Central memory CD4-positive, alpha-beta T cell (primary cell): ENCODE measurements around the gene MRPL21.

Experiments
- DNase-seq: peaks from one replicate; pipeline ENCODE4 v3.0.0; 2022
- total RNA-seq, 3 experiments: gene quantifications; one replicate each; lab custom pipeline; 2026; lab: John Stamatoyannopoulos, UW

MRPL21 gene
- total RNA-seq, result 10.8 to 54.1 (median 18.6) reads per million in 3 experiments

DNA sequence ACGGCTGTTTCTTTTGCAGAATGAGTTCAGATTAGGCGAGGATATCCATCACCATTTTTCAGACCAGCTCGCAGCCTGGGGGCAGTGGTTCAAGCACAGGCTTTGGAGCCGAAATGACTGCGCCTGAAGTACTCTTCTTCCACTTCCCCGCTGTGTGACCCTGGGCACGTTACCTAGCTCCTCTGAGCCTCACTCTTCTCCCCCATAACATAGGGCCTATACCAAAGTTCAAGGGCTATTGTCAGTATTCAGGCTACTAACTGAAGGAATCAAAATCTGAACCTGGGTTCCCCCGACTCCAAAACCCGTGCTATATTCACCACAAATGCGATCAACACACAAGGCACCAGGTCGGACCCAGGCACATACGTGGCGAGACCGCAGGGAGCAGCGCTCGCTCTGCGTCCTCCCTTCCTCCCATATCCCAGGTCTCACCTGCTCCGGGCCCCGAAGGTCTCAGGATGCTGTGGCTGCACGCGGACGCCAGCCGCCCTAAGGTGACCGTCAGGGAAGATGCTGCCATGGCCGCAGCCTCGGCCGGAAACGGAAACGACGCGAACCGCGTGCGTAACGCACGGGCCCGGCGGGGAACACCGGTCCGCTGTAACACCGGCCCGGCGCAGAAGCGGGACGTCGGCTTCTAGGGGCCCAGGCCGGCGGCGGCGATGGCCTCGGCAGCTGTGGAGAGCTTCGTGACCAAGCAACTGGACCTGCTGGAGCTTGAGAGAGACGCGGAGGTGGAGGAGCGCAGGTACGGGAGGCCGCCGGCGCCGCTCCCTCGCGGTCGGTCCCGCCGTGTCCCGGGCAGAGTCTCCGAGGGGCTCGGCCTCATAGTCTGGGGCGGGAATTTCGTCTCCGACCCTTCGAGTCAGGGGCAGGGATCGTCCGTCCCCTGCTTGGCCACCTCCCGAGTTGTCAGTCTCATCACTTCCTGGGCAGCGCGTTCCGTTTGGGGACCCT, at the start of gene MRPL21, which contains the start of gene IGHMBP2:
Gene MRPL21 (minus strand): TSS at position 545 of the 960 bp plus-strand sequence. CDS start 22 bp downstream, at position 523.
Gene IGHMBP2 (plus strand): TSS at position 604 of the 960 bp plus-strand sequence. CDS start 62 bp downstream, at position 666.
- peak; percentile 77 for DNase-seq

DNA sequence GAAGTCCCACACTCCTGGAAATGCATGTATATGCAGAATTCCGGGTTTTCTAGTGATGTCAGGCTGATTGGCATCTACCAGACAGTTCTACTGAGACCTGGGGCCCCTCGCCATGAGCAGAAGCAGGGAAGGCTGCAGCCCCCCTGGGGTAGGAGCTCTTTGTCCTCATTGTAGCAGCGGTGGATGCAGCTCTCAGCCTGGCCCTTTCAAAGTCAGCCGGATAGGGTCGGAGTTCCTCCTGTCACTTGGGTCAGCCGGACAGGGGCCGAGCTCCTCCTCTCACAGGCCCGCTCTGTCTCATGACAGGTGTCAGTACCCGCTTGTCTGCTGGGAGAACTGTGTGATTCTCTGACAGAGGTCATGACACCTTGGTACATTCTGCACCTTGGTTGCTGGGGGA, 47.1 kb upstream of the MRPL21 start:
- no peak for DNase-seq

DNA sequence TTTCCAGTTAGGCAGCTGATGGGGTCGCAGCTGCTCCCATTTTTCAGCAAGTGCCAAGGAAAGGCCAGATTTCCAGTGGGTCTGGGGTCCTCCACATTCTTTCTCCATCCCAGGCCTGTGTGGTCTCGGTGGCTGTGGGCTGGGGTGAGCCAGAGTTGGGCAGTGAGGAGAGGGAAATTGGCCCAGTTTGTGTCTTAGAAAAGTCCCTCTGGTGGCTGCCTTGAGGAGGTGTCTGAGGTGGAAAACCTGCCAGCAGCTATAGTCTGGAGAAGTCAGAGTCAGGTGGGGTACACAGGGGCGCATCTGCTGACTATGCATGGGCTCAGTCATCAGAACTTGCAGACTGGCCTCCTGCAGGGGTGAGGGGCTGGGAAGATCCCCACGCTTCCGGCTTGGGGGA, 46.6 kb upstream of the MRPL21 start:
- DNase-seq, result no peak

DNA sequence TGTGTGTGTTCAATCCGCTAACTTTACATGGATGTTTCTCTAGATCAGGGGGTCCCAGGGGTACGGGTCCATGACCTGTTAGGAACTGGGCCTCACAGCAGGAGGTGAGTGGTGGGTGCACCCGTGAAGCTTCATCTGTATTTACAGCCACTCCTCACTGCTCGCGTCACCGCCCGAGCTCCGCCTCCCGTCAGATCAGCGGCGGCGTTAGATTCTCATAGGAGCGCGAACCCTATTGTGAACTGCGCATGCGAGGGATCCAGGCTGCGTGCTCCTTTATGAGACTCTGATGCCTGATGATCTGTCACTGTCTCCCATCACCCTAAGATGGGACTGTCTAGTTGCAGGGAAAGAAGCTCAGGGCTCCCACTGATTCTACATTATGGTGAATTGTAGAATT, 45.3 kb upstream of the MRPL21 start:
- no peak for DNase-seq

DNA sequence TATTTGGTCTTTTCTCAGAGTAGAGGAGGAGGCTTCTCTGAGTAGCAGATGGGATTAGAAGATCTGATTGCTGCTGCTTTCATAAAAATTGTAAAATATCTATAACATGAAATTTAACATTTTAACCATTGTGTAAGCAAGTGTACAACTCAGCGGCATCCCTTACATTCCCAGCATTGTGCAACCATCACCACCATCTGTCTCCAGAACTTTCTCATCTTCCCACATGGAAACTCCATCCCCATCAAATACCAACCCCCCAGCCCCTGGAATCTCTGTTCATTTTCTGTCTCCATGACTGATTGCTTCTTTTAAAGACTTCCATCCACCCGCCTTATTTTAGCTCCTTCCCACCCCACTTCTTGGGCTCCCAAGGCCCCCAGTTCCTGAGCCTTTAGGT, 44.9 kb upstream of the MRPL21 start:
- DNase-seq, result no peak

DNA sequence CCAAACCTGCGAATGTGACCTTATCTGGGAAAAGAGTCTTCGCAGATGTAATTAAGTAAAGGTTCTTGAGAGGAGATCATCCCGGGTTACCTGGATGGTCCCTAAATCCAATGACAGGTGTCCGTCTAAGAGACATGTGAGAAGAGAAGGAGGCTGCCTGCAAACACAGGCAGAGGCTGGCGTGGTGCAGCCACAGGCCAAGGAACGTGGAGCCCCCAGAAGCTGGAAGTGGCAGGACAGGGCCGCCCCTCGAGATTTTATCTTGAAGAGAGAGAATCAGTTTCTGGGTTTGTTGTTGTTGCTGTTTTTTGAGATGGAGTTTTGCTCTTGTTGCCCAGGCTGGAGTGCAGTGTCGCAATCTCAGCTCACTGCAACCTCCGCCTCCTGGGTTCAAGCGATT, 43.5 kb upstream of the MRPL21 start:
- DNase-seq, result no peak

DNA sequence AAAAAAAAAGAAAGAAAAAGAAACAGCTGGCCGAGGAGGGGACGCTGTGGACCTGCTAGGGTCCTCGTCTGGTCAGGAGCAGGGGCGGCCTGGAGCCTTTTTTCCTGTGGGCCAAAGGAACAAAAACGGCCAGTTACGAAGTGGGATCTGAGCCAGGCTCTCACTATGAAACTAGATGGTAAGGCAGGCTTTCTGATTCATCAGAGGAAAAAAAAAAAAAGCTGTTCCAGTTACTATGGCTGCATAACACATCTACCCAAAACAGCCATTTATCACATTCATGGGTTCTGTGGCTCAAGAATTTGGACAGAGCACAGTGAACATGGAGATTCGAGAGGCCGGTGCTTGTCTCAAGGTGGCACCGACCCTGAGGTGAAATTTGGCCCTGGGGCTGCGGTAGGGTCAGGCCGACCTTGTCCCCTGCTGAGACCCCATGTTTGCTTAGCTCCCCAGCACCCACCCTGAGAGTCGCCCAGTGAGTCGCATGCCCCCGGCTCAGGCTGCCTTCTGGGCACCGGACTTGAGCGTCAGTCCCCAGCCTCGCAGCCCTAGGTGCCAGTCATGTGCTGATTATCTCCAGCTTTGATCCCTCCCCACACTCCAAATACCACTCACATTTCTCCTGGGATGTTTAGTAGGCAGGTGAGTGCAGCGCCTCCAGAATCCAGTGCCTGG, 42.9 kb upstream of the MRPL21 start:
- no peak for DNase-seq

DNA sequence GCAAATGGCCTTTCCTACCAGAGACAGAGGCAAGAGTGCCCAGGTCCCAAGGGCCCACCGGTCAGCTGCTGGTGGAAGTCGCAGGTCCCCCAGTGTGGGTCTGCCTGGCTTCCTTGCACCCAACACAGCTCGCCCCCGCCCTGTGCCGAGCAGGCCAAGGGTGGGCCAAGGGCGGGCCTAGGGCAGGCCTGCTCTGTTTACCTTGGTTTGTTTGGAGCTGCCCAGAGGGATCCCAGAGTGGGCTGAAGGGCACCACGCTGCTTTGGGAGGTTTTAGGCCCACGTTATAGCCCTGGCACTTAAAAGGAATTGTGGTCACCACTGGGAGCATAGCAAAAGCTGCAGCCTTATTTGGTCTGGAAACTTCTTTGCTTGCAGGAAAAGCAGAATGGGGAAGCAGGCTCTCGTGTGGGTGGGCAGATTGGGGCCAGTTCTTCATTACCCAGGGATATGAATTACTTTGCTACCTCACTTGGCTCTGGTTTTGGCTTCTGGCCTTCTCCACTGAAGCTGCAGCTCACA, 39.2 kb upstream of the MRPL21 start:
- no peak for DNase-seq

DNA sequence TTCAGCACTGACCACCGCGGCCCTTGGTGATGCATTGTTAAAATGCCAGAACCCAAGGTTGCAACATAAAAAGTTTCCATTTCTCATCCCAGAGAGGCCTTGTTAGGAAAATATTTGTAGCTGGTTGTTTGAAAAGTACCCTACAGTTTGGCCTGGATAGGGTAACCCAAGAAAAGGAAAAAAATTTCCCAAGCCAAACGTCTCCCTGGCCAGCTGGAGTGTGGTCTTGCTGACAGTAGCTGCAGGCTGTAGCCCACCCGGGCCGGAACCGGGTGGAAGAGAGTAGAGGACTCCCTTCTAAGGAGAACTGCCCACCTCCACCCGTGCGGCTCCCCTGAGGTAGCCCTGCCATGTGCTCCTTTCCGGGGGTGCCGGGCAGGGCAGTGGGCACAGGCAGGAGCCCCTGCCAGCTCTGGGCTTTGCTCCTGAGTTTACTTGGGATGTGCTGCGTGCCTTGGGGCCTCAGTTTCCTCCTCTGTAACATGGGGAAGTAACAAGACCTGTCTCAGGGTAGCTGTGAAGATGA, 38.5 kb upstream of the MRPL21 start:
- no peak for DNase-seq

DNA sequence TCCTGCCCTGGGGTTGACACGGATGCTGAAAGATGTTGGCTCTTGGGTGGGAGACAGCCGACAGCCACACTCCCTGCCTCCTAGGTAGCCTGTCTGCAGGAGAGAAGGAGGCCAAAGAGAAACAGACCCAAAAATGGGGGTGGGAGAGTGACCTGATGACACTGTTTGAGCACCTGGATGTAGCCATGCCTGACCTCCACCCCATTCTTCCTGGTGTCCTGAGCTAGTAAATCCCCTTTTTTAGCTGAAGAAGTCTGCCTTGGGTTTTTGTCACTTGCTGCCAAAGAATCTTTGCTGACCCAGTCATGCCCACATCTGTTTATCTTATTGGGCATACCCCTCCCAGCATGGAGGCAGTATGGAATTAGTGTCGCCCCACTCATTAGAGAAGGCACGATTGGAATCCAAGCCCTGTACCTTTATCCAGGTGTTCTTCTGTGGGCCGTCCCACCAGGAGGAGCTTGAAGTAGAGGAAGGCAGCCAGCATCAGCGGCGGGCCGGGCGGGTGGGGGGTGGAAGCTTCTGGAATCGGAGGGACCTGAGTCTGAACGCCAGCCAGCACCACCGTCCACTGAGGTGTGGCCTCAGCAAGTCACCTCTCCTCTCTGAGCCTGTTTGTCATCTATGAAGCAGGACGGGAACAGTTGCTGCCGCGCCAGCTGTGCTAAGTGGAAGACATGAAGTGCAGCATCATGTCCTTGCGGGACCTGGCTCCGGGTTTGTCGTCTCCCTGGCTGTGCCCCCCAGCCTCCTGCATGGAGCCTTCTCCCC, 37.9 kb upstream of the MRPL21 start:
- DNase-seq, result no peak

DNA sequence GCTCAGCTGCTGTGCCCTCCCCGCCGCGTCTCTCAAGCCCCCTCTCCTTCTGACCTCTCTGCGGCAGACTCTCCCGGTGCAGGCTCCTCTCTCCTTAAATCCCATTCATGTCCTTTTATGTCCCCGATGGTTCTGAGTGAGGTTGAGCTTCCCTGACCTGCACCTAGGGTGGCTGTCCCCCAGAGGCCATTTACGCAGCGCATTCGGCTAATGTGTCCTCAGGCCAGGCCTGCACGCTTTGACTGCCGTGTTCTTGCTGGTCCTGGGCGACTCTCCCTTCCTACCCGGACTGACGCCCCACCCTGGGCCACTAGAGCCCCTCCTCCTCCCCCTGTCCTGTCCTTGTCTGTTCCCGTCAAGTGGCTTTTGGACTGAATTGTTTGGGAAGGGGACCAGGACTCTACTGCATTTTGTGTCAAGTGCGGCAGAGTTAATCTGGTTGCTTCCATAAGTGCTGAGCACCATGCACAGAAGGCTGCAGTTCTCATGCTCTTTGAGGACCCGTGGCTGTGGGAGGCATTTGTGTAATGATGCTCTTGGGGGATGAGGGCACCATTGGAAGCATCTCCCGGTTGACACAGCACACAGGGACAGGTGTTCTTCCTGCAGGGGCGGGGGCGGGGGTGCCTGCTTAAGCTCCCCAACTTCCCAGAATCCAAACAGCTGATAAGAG, 37.2 kb upstream of the MRPL21 start:
- no peak for DNase-seq

DNA sequence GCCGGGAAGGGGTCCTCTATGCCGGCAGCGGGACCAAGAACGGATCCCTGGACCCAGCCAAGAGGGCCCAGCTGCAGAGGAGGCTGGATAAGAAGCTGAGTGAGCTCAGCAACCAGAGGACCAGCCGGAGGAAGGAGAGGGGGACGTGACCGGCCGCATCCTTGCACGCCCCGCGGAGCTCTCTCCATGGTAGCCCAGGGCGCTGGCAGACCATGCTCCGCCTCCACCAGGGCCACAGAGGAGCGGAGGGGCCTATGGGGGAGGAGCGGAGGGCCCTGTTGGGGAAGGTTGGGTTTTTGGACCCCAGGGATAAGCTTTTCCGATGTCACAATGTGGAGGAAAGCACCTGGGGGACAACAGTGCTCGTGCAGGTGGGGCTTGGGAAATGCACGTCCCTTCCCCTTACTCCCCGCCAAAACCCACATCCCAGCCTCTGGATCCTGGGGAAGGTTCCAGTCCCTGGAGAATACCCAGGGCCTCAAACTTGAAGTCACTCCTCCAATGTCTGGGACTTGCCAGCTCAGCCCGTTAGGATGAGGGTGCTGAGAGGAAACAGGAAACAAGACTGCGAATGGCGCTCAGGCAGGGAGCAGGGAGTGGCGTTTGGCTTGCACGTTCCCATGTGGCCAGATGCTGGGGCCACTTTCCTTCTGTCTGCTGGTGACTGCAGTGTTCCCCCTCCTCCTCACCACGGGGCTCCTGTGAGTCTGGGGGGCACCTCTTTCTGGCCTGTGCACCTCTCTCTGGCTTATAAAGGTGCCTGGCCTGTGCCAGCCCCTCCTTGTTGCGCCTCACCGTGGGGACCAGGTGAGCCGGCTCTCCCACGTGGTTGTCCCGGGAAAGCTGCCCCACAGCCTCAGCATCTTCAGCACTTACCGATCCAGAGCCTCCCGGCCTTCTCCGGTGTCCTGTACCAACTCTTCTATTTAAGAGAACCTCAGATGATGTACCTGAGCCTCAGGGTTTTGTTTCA, 36.2 kb upstream of the MRPL21 start:
- DNase-seq, result no peak

DNA sequence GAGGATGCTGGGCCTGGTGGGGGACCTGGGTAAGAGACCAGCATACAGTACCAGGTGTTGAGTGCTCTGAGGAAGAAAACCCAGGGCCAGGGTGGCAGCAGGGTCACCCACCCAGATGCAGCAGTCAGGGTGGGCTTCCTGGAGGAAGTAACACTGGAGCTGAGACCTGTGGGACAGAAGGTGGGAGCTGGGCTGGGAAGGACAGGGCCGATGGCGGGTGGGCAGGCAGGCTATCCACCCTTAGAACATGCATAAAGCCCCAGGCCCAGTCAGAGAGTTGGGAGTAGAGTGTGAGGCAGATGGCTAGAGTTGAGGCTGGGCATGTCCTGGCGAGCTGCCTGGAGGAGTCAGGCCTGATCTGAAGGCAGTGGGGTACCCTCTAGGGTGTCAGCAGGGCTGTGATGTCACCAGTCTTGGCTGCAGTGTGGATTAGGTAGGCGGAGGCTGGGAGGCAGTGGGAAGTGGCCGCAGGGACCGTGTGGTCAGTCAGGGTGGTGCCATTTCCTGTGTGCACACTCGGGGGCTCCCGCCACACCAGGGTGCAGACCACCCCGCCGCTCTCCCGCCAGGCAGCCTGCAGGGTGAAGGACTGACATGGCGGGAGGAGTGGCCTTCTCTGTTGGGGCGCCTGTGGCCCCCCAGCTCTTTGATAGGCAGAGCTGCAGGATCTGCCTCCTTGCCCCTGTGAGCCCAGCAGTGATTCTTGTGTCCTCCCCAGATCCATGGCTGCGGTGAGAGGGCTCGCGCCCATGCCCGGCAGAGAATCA, 35.4 kb upstream of the MRPL21 start:
- DNase-seq, result no peak

DNA sequence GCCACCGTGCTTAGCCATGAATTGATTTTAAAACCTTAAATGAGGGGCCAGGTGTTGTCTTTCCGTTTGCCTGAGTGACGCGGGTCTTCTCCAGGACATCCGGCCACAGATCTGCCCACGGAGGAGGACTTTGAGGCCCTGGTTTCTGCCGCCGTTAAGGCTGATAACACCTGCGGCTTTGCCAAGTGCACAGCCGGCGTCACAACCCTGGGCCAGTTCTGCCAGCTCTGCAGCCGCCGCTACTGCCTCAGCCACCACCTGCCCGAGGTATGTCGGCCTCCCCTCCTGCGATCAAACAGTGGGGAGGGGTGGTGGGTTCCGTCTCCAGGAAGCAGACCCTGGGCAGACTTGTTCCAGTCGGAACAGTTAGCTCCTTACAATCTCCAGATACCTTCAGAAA, 34.5 kb upstream of the MRPL21 start:
- no peak for DNase-seq

DNA sequence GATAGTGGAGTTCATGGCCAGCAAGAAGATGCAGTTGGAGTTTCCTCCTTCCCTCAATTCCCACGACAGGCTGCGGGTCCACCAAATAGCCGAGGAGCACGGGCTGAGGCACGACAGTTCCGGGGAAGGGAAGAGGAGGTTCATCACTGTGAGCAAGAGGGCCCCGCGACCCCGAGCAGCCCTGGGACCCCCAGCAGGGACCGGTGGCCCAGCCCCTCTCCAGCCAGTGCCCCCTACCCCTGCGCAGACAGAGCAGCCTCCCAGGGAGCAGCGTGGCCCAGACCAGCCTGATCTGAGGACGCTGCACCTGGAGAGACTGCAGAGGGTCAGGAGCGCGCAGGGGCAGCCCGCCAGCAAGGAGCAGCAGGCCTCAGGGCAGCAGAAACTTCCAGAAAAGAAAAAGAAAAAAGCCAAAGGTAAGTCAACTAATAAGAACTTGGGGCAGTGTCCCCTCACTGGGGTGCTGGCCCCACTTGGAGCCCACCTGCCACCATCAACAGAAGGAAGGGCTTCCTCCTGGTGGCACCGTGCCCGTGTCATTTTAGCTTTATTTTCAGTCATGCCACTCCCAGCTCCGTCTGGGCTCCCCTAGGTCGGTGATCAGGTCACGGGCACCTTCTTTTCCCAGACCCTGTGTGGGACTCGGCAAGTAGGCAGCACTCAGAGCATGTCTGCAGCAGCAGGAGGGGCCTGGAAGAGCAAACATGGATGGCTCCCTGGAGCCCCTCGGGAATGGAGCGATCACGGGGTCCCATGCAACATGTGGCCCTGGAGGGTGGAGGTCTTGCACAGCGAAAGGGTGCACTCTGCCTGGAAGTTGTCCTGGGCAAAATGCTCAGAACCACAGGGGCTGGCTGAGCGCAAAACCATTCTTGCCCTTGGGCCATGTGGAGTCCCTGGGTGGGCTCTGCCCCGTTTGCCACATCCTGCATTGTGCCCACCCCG, 33.3 kb upstream of the MRPL21 start:
- no peak for DNase-seq

DNA sequence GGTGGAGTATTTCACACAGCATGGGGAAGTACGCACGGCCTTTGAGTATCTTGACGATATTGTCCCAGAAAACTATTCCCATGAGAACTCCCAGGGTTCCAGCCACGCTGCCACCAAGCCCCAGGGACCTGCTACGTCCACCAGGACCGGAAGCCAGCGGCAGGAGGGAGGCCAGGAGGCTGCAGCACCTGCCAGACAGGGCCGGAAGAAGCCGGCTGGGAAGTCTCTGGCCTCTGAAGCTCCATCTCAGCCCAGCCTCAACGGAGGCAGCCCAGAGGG, 32.7 kb upstream of the MRPL21 start:
- DNase-seq, result no peak

DNA sequence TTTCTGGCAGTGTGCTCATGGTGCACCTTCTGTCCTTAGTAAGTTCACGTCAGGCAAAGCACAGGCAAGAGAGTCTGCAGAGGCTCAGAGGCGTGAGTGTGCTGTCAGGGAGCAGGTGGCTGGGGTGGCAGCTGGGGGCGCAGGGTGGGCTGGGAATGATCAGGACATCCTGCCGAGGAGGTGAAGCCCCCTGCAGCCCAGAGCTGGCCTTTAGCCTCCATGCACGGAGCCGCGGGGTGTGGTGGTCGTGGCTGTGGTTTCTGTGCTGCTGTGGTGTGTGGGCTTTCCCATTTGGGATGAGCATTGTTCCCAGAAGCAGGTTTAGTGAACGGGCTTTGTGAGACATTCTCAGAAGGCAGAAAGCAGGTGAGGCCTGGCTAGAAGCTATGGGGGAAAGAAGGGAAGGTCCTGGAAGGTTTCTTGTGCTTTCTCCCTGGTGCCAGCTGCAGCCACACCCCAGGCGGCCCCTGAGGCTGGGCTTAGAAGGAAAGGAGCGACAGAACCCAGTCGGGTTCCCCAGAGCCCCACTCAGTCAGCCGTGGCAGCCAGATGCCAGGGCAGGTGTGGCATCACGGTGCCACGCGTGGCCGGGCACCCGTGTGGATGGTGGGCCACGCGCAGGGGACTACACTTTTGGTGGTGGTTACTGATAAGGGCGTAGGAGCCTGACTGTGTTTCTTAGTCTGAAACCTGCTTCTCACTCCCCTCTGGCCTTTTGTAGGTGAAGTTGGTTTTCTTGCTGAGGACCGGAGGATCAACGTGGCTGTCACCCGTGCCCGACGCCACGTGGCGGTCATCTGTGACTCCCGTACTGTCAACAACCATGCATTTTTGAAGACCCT, 32.1 kb upstream of the MRPL21 start:
- DNase-seq, result no peak

DNA sequence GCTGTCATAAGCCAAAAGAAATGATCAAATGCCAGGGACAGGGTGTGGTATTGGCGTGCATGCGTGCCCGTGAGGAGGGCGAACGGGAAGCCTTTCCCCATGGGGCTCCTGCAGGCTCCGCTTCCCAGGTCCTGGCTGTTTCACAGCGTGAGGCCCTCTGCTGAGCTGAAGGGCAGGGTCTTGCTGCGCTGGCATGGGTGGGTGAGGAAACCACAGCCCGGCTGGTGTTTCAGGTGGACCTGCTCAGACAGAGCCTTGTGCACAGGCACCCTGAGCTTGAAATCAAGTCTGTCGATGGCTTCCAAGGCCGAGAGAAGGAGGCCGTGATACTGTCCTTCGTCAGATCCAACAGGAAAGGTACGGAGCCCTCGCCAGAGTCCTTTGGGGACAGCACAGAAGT, 31.4 kb upstream of the MRPL21 start:
- DNase-seq, result no peak
